ENCODE measurements around the gene BICD1. TPM values are rescaled to one million over a fixed set of nuclear protein-coding genes. Genes with fewer than 3 reads are reported as not detected.

BICD1 gene
- total and polyA plus RNA-seq, 2 of the 13 experiments (the other 11 are each of a cell fraction or from before 2014, with no cell fraction given) = 4.5 to 5.2 TPM

GRCh38 chr12:32377344-32378055 is 270.9 kb downstream of the BICD1 start:
- Histone ChIP-seq H3K79me2 (ENCODE audit: insufficient read depth, low read length) (no peaks in the 10 kb centered on the region), H3K4me2 (ENCODE audit: low read depth, low read length) (peak overlapping the region; percentile 45; the same call in 1 of the 2 replicates), H3K4me1 (ENCODE audit: insufficient read depth, low read length) (peaks cover 6% of the 10 kb centered on the region), H3K4me3 (replicated peaks in 1 of 3; ENCODE audit: insufficient read depth in 1 of 3, low read depth in 2 of 3, low read length in 3 of 3) (no peak overlapping the region), H3K9ac (ENCODE audit: insufficient read depth, low read depth, low read length) (no peak overlapping the region), H2AFZ (ENCODE audit: low read length) (no peak overlapping the region), H3K27me3 (ENCODE audit: control insufficient read depth in 1 of 2, insufficient read depth in 2 of 2, low read length in 2 of 2) (no peaks in the 10 kb centered on the region), H3K9me3 (ENCODE audit: low read length) (no peaks in the 10 kb centered on the region), H3K36me3 (replicated peaks in 1 of 2; ENCODE audit: control insufficient read depth in 1 of 2, insufficient read depth in 2 of 2, low read length in 2 of 2) (no peaks in the 10 kb centered on the region), H4K20me1 (ENCODE audit: insufficient read depth, low read length) (no peaks in the 10 kb centered on the region), H3K27ac (ENCODE audit: extremely low read length, insufficient read depth, low read length) (no peak overlapping the region)
- in situ Hi-C loops (cut with HindIII; ENCODE audit: extremely low pct_ligation_motif_present, low pct_unique_long_range_greater_than_20kb) = no loop called here
- intact Hi-C loops (cut with micrococcal nuclease; ENCODE audit: unreplicated experiment) = no loop called here
- DNase-seq (ENCODE audit: low spot score) = no peak
- CTCF ChIA-PET (ENCODE audit: low intra/inter-chr PET ratio, low total read pairs) = no interaction called here
- 19% methylated on average over 12 of the region's 12 CpGs for WGBS (ENCODE audit: low lambda C conversion rate)
- peak; percentile 31; the same call in 1 of the 3 replicates for ATAC-seq
- BruUV-seq (replicated peaks) = no TSS peak
- FAIRE-seq = no peak
- POLR2A ChIA-PET = no interaction called here
- no peak for TF ChIP-seq ZNF3 (CRISPR knock-in tag; IDR thresholded peaks at IDR 0.05)
- peak; percentile 46 to 53; a peak in 3 of 4 replicates for TF ChIP-seq MAFK (conservative IDR thresholded peaks at IDR 0.05 in 1 of 2, IDR thresholded peaks at IDR 0.05 in 1 of 2; ENCODE audit: low read length in 2 of 2)

- peak overlapping the region; percentile 35 to 41 (median 38); a peak in 3 of 6 replicates for H3K4me3 ChIP-seq (replicated peaks in 1 of 3; ENCODE audit: insufficient read depth in 1 of 3, low read depth in 2 of 3, low read length in 3 of 3)
- H3K36me3 ChIP-seq (replicated peaks in 1 of 2; ENCODE audit: control insufficient read depth in 1 of 2, insufficient read depth in 2 of 2, low read length in 2 of 2) = no peaks in the 10 kb centered on the region
- H3K27me3 ChIP-seq (ENCODE audit: control insufficient read depth in 1 of 2, insufficient read depth in 2 of 2, low read length in 2 of 2) = 0 out of 5 replicates have a peak, but pooled peaks cover 0 to 3% of the 10 kb centered on the region in 2 experiments
- peaks cover 6% of the 10 kb centered on the region for H3K4me1 ChIP-seq (ENCODE audit: insufficient read depth, low read length)
- intact Hi-C loops (cut with micrococcal nuclease; ENCODE audit: unreplicated experiment) (no loop called here), in situ Hi-C loops (cut with HindIII; ENCODE audit: extremely low pct_ligation_motif_present, low pct_unique_long_range_greater_than_20kb) (no loop called here)
- peak; percentile 50 for ATAC-seq
- peak overlapping the region; percentile 26; the same call in 1 of the 2 replicates for H3K9ac ChIP-seq (ENCODE audit: insufficient read depth, low read depth, low read length)
- no peaks in the 10 kb centered on the region for H3K79me2 ChIP-seq (ENCODE audit: insufficient read depth, low read length)
- DNase-seq (ENCODE audit: low spot score) = no peak
- H3K4me2 ChIP-seq (ENCODE audit: low read depth, low read length) = peak overlapping the region; percentile 64
- peak overlapping the region; percentile 68 for H2AFZ ChIP-seq (ENCODE audit: low read length)
- TF ChIP-seq ZBTB44 (CRISPR knock-in tag; IDR thresholded peaks at IDR 0.05) (no peak), ZNF337 (CRISPR knock-in tag; IDR thresholded peaks at IDR 0.05; ENCODE audit: borderline replicate concordance, low read depth) (no peak)
- no peaks in the 10 kb centered on the region for H3K9me3 ChIP-seq (ENCODE audit: low read length)
- FAIRE-seq = no peak
- 45% methylated on average over 10 of the region's 10 CpGs for WGBS (ENCODE audit: low lambda C conversion rate)
- CTCF ChIA-PET (ENCODE audit: low intra/inter-chr PET ratio, low total read pairs) = no interaction called here
- BruUV-seq (replicated peaks) = no TSS peak
- POLR2A ChIA-PET = no interaction called here
- H4K20me1 ChIP-seq (ENCODE audit: insufficient read depth, low read length) = no peaks in the 10 kb centered on the region
- H3K27ac ChIP-seq (ENCODE audit: extremely low read length, insufficient read depth, low read length) = no peak overlapping the region
Observed at GRCh38 chr12:32379213-32379612, 272.6 kb downstream of the BICD1 start.

Data from HepG2 (cell line).